Progenitor cell of endocrine pancreas (in vitro differentiated cells): ENCODE data around the gene STK38. TPM values are rescaled to one million over a fixed set of nuclear protein-coding genes. Genes with fewer than 3 reads are reported as not detected.
A peak's percentile ranks its signal among the peaks of the same experiment; 100 is the strongest.

ENCODE experiments used
- DNase-seq: peaks from one replicate; pipeline ENCODE4 v3.0.0; 2021; ENCODE audit warnings: low spot score; ENCODE audit not compliant: unreplicated experiment
- H3K27ac Mint-ChIP-seq: 2 replicates; pipeline ENCODE4 v1.8.0; 2021; ENCODE audit warnings: mild to moderate bottlenecking, moderate library complexity, mixed read lengths
- H3K27me3 Mint-ChIP-seq: 2 replicates; pipeline ENCODE4 v1.8.0; 2021; ENCODE audit warnings: mixed read lengths
- H3K36me3 Mint-ChIP-seq: 2 replicates; pipeline ENCODE4 v1.8.0; 2022; ENCODE audit warnings: mixed read lengths; ENCODE audit not compliant: insufficient read depth
- H3K4me1 Mint-ChIP-seq: 2 replicates; pipeline ENCODE4 v1.8.0; 2021; ENCODE audit warnings: low read depth, mixed read lengths
- H3K4me3 Mint-ChIP-seq: 2 replicates; pipeline ENCODE4 v1.8.0; 2021; ENCODE audit warnings: low read depth, mild to moderate bottlenecking, moderate library complexity, mixed read lengths
- H3K9me3 Mint-ChIP-seq: 2 replicates; pipeline ENCODE4 v1.8.0; 2021; ENCODE audit warnings: low read depth, mixed read lengths
- CTCF ChIP-seq: fragments of 200-600 bp; sonication (generic); IDR thresholded peaks from one replicate; pipeline ENCODE4 v1.5.0; 2021; ENCODE audit warnings: antibody characterized with exemption, mild to moderate bottlenecking; ENCODE audit not compliant: unreplicated experiment
- long read RNA-seq: library from polyadenylated mRNA; unstranded; transcript quantifications from one replicate; pipeline ENCODE4 v2.0.0, GENCODE V29; 2020
- total RNA-seq: library from RNA; stranded (reverse); gene quantifications from 2 replicates; pipeline ENCODE4 v1.2.1, GENCODE V29; 2021

The STK38 gene
- total RNA-seq, result 46.9 and 47.2 TPM in 2 replicates
- long read RNA-seq, transcript STK38-201 (14 exons, 3,576 nt), result major isoform, 29 of 127 reads
- long read RNA-seq, partial matches to known transcripts, result 30 of 127 reads
- long read RNA-seq, other reads (novel, unspliced or antisense), result 68 of 127 reads

GRCh38 chr6:36546920-36547645, at the start of gene STK38:
STK38 (minus strand) TSS chr6:36547479; CDS start chr6:36540202, 7,277 bp downstream.
- H3K36me3 Mint-ChIP-seq, result peaks cover 2% of the 10 kb centered on the region
- peaks cover 21% of the 10 kb centered on the region for H3K4me1 Mint-ChIP-seq
- no peaks in the 10 kb centered on the region for H3K27me3 Mint-ChIP-seq
- peak; percentile 10 for TF ChIP-seq CTCF
- H3K4me3 Mint-ChIP-seq, result peak within 1 kb of the TSS; percentile 99
- peak within 1 kb of the TSS; percentile 94 for H3K27ac Mint-ChIP-seq
- no peaks in the 10 kb centered on the region for H3K9me3 Mint-ChIP-seq
- DNase-seq, result peak; percentile 93

GRCh38 chr6:36596356-36596755, 49.1 kb upstream of the STK38 start:
- H3K27me3 Mint-ChIP-seq, result no peaks in the 10 kb centered on the region
- peaks cover 41% of the 10 kb centered on the region for H3K4me1 Mint-ChIP-seq
- peaks cover 57% of the 10 kb centered on the region for H3K36me3 Mint-ChIP-seq
- H3K4me3 Mint-ChIP-seq, result peak overlapping the region; percentile 100
- peak overlapping the region; percentile 100 for H3K27ac Mint-ChIP-seq
- H3K9me3 Mint-ChIP-seq, result no peaks in the 10 kb centered on the region
- no peak for TF ChIP-seq CTCF
- no peak for DNase-seq

GRCh38 chr6:36594816-36595643, 47.8 kb upstream of the STK38 start:
- Mint-ChIP-seq H3K36me3 (peaks cover 49% of the 10 kb centered on the region), H3K9me3 (no peaks in the 10 kb centered on the region), H3K27ac (peak overlapping the region; percentile 100), H3K4me1 (peaks cover 36% of the 10 kb centered on the region), H3K27me3 (no peaks in the 10 kb centered on the region), H3K4me3 (peak overlapping the region; percentile 100)
- TF ChIP-seq CTCF, result no peak
- DNase-seq, result no peak

- Mint-ChIP-seq H3K27ac (peak within 1 kb of the TSS; percentile 100), H3K4me1 (peaks cover 31% of the 10 kb centered on the region), H3K4me3 (peak within 1 kb of the TSS; percentile 100), H3K36me3 (peaks cover 43% of the 10 kb centered on the region), H3K27me3 (no peaks in the 10 kb centered on the region), H3K9me3 (no peaks in the 10 kb centered on the region)
- peak; percentile 53 for TF ChIP-seq CTCF
- DNase-seq, result peak; percentile 92
These were observed 46.9 kb upstream of the STK38 start, which contains the start of gene SRSF3 for GRCh38 chr6:36594029-36594815. SRSF3 (plus strand) TSS chr6:36594362; CDS start chr6:36596763, 2,401 bp downstream.
